BJ (cell line): ENCODE results near the gene TSPAN33. TPM values are rescaled to one million over a fixed set of nuclear protein-coding genes. Genes with fewer than 3 reads are reported as not detected.

Experiments
- CTCF ChIA-PET: fragments of 350-600 bp; formaldehyde crosslinking; extraction: SDS; loops from one replicate; lab custom pipeline; 2021; ENCODE audit warnings: antibody characterized with exemption, inconsistent platforms; lab: Yijun Ruan, JAX
- POLR2A ChIA-PET: fragments of 300-600 bp; sonication (Branson Sonifier 250); formaldehyde crosslinking; extraction: SDS; loops from one replicate; lab custom pipeline; 2021; ENCODE audit warnings: antibody characterized with exemption; lab: Charles Lee
- DNase-seq: peaks from one replicate; pipeline ENCODE4 v3.0.0-alpha.2; 2011; ENCODE audit warnings: low read depth
- H3K27me3 ChIP-seq: 2 replicates; pipeline ENCODE4 v1.6.0; 2011; ENCODE audit warnings: low read length; ENCODE audit not compliant: control insufficient read depth, insufficient read depth
- H3K36me3 ChIP-seq: 2 replicates; pipeline ENCODE4 v1.5.1; 2011; ENCODE audit warnings: low read length; ENCODE audit not compliant: control insufficient read depth, insufficient read depth
- H3K4me3 ChIP-seq: 2 replicates; pipeline ENCODE4 v1.5.1; 2011; ENCODE audit warnings: low read depth, mild to moderate bottlenecking, control low read depth, low read length
- CTCF ChIP-seq: IDR thresholded peaks from 2 replicates; pipeline ENCODE4 v1.5.1; 2011; ENCODE audit warnings: low read depth, mild to moderate bottlenecking, control low read depth, inconsistent platforms, low read length, moderate library complexity; ENCODE audit not compliant: insufficient read depth
- polyA plus RNA-seq: library from polyadenylated mRNA; depleted of rRNA; stranded (reverse); fragments of >200 nt; gene quantifications from 2 replicates; pipeline ENCODE4 v1.2.3, GENCODE V29; 2011

Gene TSPAN33
- polyA plus RNA-seq, 1 experiment: 0.29 TPM

- Histone ChIP-seq H3K4me3 (peak overlapping the region; percentile 61), H3K36me3 (no peaks in the 10 kb centered on the region), H3K27me3 (peaks cover 2% of the 10 kb centered on the region; the same call in 1 of the 2 replicates)
- ChIA-PET CTCF (interaction anchor here (1.1 to 2.2 kb wide), 3 partner anchors 23 to 96 kb away, joined by 3 to 11 read pairs (median 9); no protein-coding TSS in a partner anchor), POLR2A (interaction anchor here (0.5 to 0.6 kb wide), 2 partner anchors 22 to 773 kb away, joined by 3 to 10 read pairs; no protein-coding TSS in a partner anchor)
- TF ChIP-seq CTCF: no peak
- DNase-seq: no peak
These were observed 43.3 kb downstream of the TSPAN33 start for GRCh38 chr7:129187681-129188371.

GRCh38 chr7:129188372-129188891 is 43.9 kb downstream of the TSPAN33 start, which contains the start of gene SMO:
SMO (plus strand) TSS chr7:129188633; CDS start chr7:129189152, 519 bp downstream.
- Histone ChIP-seq H3K36me3 (no peaks in the 10 kb centered on the region), H3K4me3 (peak within 1 kb of the TSS; percentile 61), H3K27me3 (peaks cover 2% of the 10 kb centered on the region; the same call in 1 of the 2 replicates)
- ChIA-PET CTCF (interaction anchor here (1.1 to 2.2 kb wide), 4 partner anchors 22 to 96 kb away, joined by 3 to 11 read pairs (median 8); no protein-coding TSS in a partner anchor), POLR2A (interaction anchor here (0.5 to 0.6 kb wide), 2 partner anchors 11 to 23 kb away, joined by 3 to 29 read pairs; no protein-coding TSS in a partner anchor)
- TF ChIP-seq CTCF: no peak
- DNase-seq: no peak

GRCh38 chr7:129188892-129189660 is 44.6 kb downstream of the TSPAN33 start:
- DNase-seq: no peak

GRCh38 chr7:129189661-129190310 is 45.3 kb downstream of the TSPAN33 start:
- ChIA-PET CTCF (interaction anchor here (0.8 to 2.2 kb wide), 6 partner anchors 21 to 30 kb away, joined by 3 to 11 read pairs (median 6); no protein-coding TSS in a partner anchor), POLR2A (no interaction called here)
- no peak for DNase-seq
- H3K36me3 ChIP-seq: no peaks in the 10 kb centered on the region
- H3K4me3 ChIP-seq: peak overlapping the region; percentile 61
- H3K27me3 ChIP-seq: peaks cover 2% of the 10 kb centered on the region; the same call in 1 of the 2 replicates
- TF ChIP-seq CTCF: no peak

More at GRCh38 chr7:129188892-129189660, 44.6 kb downstream of the TSPAN33 start:
- H3K36me3 ChIP-seq: no peaks in the 10 kb centered on the region
- TF ChIP-seq CTCF: no peak
- POLR2A ChIA-PET: interaction anchor here (0.6 kb wide), 1 partner anchor 10 kb away, joined by 29 read pairs; no protein-coding TSS in a partner anchor
- peak overlapping the region; percentile 61 for H3K4me3 ChIP-seq
- peaks cover 2% of the 10 kb centered on the region; the same call in 1 of the 2 replicates for H3K27me3 ChIP-seq
- CTCF ChIA-PET: interaction anchor here (0.6 to 2.2 kb wide), 7 partner anchors 22 to 120 kb away, joined by 3 to 11 read pairs (median 3); no protein-coding TSS in a partner anchor
